K562 (cell line): ENCODE data around the gene PRKCB. TPM values are rescaled to one million over a fixed set of nuclear protein-coding genes. Genes with fewer than 3 reads are reported as not detected.

ENCODE experiments used
- ATAC-seq: fragments of 200-7000 bp; cut with Tn5 transposase; 3 replicates; pipeline ENCODE4 v1.9.1; 2020; ENCODE audit warnings: moderate library complexity
- BruUV-seq: library from RNA; stranded (reverse); fragments of 400-500 nt; replicated peaks from 2 replicates; lab custom pipeline; 2021; lab: Mats Ljungman, UMichigan
- CTCF ChIA-PET: fragments of 300-600 bp; formaldehyde crosslinking; extraction: SDS; loops from one replicate; lab custom pipeline; 2021; ENCODE audit warnings: low intra/inter-chr PET ratio; lab: Yijun Ruan, JAX
- POLR2A ChIA-PET: fragments of 300-600, 350-650 bp; sonication (Branson Sonifier 250); formaldehyde crosslinking; extraction: SDS; loops from one replicate; lab custom pipeline; 2021; ENCODE audit warnings: antibody characterized with exemption, inconsistent platforms; lab: Yijun Ruan, JAX
- DNase-seq, 4 experiments: peaks; one replicate each; pipeline versions ENCODE4 v3.0.0 to v3.0.0-alpha.2; 2011 to 2018; ENCODE audit warnings: low spot score in 3 of 4, mixed read lengths in 3 of 4; ENCODE audit errors: extremely low read depth in 1 of 4
- FAIRE-seq: peaks from 2 replicates; lab custom pipeline; 2011; peaks lifted over from hg19 to GRCh38; lab: Jason Lieb, UNC
- H2AFZ ChIP-seq: 2 replicates; pipeline ENCODE4 v1.6.0; 2011; ENCODE audit warnings: low read depth, low read length, control low read depth, inconsistent platforms
- H3K27ac ChIP-seq: fragments of 200-600 bp; 3 replicates; pipeline ENCODE4 v1.8.0; 2011; ENCODE audit warnings: low read depth, mild to moderate bottlenecking, control low read depth, inconsistent platforms, low read length, moderate library complexity, mixed read lengths; ENCODE audit errors: extremely low read depth
- H3K27me3 ChIP-seq, 2 experiments: fragments of 300-600 bp in 1 of 2; 2 replicates in 1 of 2; 3 replicates in 1 of 2; pipeline versions ENCODE4 v1.6.0 to v1.8.0; 2011; ENCODE audit warnings: inconsistent platforms in 2 of 2, low read length in 2 of 2, mild to moderate bottlenecking in 1 of 2, mixed read lengths in 1 of 2, moderate library complexity in 1 of 2; ENCODE audit not compliant: control insufficient read depth in 2 of 2, insufficient read depth in 2 of 2
- H3K36me3 ChIP-seq: fragments of 300-600 bp; 3 replicates; pipeline ENCODE4 v1.8.0; 2011; ENCODE audit warnings: mild to moderate bottlenecking, low read length, inconsistent platforms; ENCODE audit not compliant: control insufficient read depth, insufficient read depth
- H3K4me1 ChIP-seq, 2 experiments: fragments of 200-600 bp in 1 of 2; replicated peaks in 1 of 2; 2 replicates in 1 of 2; 3 replicates in 1 of 2; pipeline versions ENCODE4 v1.5.1 to v1.8.0; 2011; ENCODE audit warnings: inconsistent platforms in 2 of 2, low read length in 2 of 2, mild to moderate bottlenecking in 1 of 2, mixed read lengths in 1 of 2, moderate library complexity in 1 of 2; ENCODE audit not compliant: control insufficient read depth in 2 of 2, insufficient read depth in 2 of 2
- H3K4me2 ChIP-seq: 2 replicates; pipeline ENCODE4 v1.6.1; 2011; ENCODE audit warnings: low read length, control low read depth, inconsistent platforms, mixed read lengths; ENCODE audit not compliant: insufficient read depth
- H3K4me3 ChIP-seq: fragments of 200-600 bp; sonication (generic), shearing (Covaris generic); 2 replicates; pipeline ENCODE4 v1.5.1; 2016; ENCODE audit warnings: control low read depth, inconsistent platforms
- H3K79me2 ChIP-seq: fragments of 200-600 bp; 3 replicates; pipeline ENCODE4 v1.8.0; 2011; ENCODE audit warnings: low read length, inconsistent platforms; ENCODE audit not compliant: control insufficient read depth, insufficient read depth
- H3K9ac ChIP-seq, 2 experiments: 2 replicates each; pipeline versions ENCODE4 v1.6.0 to v1.6.1; 2011; ENCODE audit warnings: low read depth in 2 of 2, low read length in 2 of 2, control low read depth in 1 of 2, inconsistent platforms in 1 of 2, mild to moderate bottlenecking in 1 of 2, mixed read lengths in 1 of 2; ENCODE audit not compliant: insufficient read depth in 1 of 2
- H3K9me1 ChIP-seq: one replicate; pipeline ENCODE4 v1.6.0; 2011; ENCODE audit warnings: inconsistent platforms, mild to moderate bottlenecking, low read length, moderate library complexity; ENCODE audit not compliant: control insufficient read depth, insufficient read depth
- H3K9me3 ChIP-seq: replicated peaks from 2 replicates; pipeline ENCODE4 v1.5.1; 2011; ENCODE audit warnings: low read depth, low read length, inconsistent platforms; ENCODE audit not compliant: control insufficient read depth, insufficient read depth
- H4K20me1 ChIP-seq: replicated peaks from 2 replicates; pipeline ENCODE4 v1.6.1; 2011; ENCODE audit warnings: low read length, inconsistent platforms, mixed read lengths; ENCODE audit not compliant: control insufficient read depth, insufficient read depth
- ADNP ChIP-seq: fragments of 200-800 bp; sonication (Bioruptor generic); IDR thresholded peaks from 2 replicates; pipeline ENCODE4 v1.6.1; 2016; ENCODE audit warnings: missing genetic modification characterization, missing compliant biosample characterization
- BCOR ChIP-seq: fragments of 450-650 bp; IDR thresholded peaks from 2 replicates; pipeline ENCODE4 v1.6.1; 2016
- KDM1A ChIP-seq, 2 experiments: fragments of 450-650 bp; IDR thresholded peaks; 2 replicates each; pipeline ENCODE4 v1.6.1; 2016; ENCODE audit warnings: mild to moderate bottlenecking in 2 of 2
- RBM25 ChIP-seq: fragments of 200-400 bp; formaldehyde crosslinking; IDR thresholded peaks from 2 replicates; pipeline ENCODE4 v1.6.1; 2018; ENCODE audit warnings: low read length, low read depth, moderate library complexity; ENCODE audit not compliant: severe bottlenecking
- RFX5 ChIP-seq: IDR thresholded peaks from 2 replicates; pipeline ENCODE4 v1.6.1; 2011; ENCODE audit warnings: low read depth, mild to moderate bottlenecking, improper control_type of control experiment, low read length
- SMARCA5 ChIP-seq: fragments of 450-650 bp; IDR thresholded peaks from 2 replicates; pipeline ENCODE4 v1.6.1; 2016
- ZFP36 ChIP-seq: fragments of 150-350 bp; IDR thresholded peaks from 2 replicates; pipeline ENCODE4 v1.6.1; 2018; ENCODE audit warnings: low read length, low read depth; ENCODE audit not compliant: partially characterized antibody
- whole genome bisulfite sequencing: fragments of 100-300 bp; shearing (Covaris generic); methylation state at CpG from one replicate; pipeline ENCODE4 v1.1.6; 2016; ENCODE audit warnings: low coverage, mixed read lengths; ENCODE audit not compliant: insufficient coverage; ENCODE audit errors: missing lambda C conversion rate; 5-methylcytosine and 5-hydroxymethylcytosine counted together
- in situ Hi-C: fragments of 300-500 bp; cut with MboI; formaldehyde crosslinking; loops from 4 replicates; pipeline ENCODE4 v1.15.0; 2018; ENCODE audit warnings: inconsistent platforms, mixed read lengths
- intact Hi-C: fragments of 100-400 bp; cut with micrococcal nuclease; formaldehyde crosslinking; loops from 2 replicates; pipeline ENCODE4 v1.14.2; 2022
- polyA plus RNA-seq, 8 experiments: library from polyadenylated mRNA; depleted of rRNA in 4 of 8; stranded (reverse) in 5 of 8; unstranded in 3 of 8; fragments of >200 nt; fragmentation: Nextera tagmentation in 2 of 8; fragmentation: Illumina TruSeq in 1 of 8; extraction: Ambion mirVana in 2 of 8; extraction: Trizol in 1 of 8; gene quantifications; 2 replicates each; pipeline versions ENCODE4 v1.2.1 to v1.2.3, GENCODE V29; 2011 to 2014; ENCODE audit warnings: inconsistent platforms in 1 of 8, missing spikeins in 1 of 8
- total RNA-seq, 7 experiments: library from RNA; depleted of rRNA in 6 of 7; stranded (reverse); fragments of >200 nt in 6 of 7; fragmentation: Illumina TruSeq in 2 of 7; extraction: Trizol in 2 of 7; gene quantifications; 2 replicates each; pipeline versions ENCODE4 v1.2.1 to v1.2.3, GENCODE V29; 2011 to 2021; ENCODE audit warnings: low replicate concordance in 1 of 7
- TF ChIP-seq, protein P1 (sequence below): IDR thresholded peaks from 2 replicates; pipeline ENCODE4 v1.6.1; 2011; ENCODE audit not compliant: insufficient read length; ENCODE audit errors: extremely low read depth

The PRKCB gene
- total and polyA plus RNA-seq, 9 of the 15 experiments (the other 6 are each of a cell fraction or from before 2014, with no cell fraction given) = 49.9 to 276 (median 148) TPM

DNA sequence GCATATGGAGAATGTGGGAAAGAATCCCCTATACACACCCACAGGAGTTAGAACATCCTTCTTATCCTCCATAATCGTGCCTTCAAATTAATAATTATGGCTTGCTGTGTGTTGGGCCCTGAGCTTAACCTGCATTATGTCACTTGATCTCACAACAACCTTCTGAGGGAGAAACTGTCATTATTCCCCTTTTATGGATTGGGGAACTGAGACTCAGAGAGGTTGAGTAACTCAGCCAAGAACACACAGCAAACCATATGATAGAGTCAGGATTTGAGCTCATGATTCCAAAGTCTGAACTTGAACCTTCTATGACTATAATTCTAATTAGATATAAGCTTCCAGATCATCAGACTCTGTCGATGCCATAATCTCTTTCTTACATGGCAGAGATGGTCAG lies 306.1 kb downstream of the PRKCB start:
- H3K4me1 ChIP-seq = peaks cover 3 to 4% of the 10 kb centered on the region in 2 experiments; a peak in 2 of 5 replicates
- no peaks in the 10 kb centered on the region for H4K20me1 ChIP-seq
- intact Hi-C loops = no loop called here
- ATAC-seq (no peak), FAIRE-seq (no peak), DNase-seq (no peak)
- H3K4me2 ChIP-seq = no peak overlapping the region
- in situ Hi-C loops = no loop called here
- H3K36me3 ChIP-seq = peaks cover 86% of the 10 kb centered on the region
- TF ChIP-seq RBM25 (peak; percentile 96), RFX5 (no peak), KDM1A (IDR thresholded peaks at IDR 0.05) (peak in 1 of 2 experiments; percentile 51; a peak in 2 of 4 replicates), ADNP (tag) (peak; percentile 52; the same call in 1 of the 2 replicates), SMARCA5 (0 out of 2 replicates have a peak, but pooled peaks have one; percentile 17), BCOR (peak; percentile 92), ZFP36 (peak; percentile 75)
- TF ChIP-seq, protein P1, sequence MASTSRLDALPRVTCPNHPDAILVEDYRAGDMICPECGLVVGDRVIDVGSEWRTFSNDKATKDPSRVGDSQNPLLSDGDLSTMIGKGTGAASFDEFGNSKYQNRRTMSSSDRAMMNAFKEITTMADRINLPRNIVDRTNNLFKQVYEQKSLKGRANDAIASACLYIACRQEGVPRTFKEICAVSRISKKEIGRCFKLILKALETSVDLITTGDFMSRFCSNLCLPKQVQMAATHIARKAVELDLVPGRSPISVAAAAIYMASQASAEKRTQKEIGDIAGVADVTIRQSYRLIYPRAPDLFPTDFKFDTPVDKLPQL = no peak
- H3K9me3 ChIP-seq = no peaks in the 10 kb centered on the region
- ChIA-PET CTCF (no interaction called here), POLR2A (interaction anchor here (0.6 to 1.2 kb wide), 2 partner anchors 8 to 241 kb away, joined by 3 read pairs; no protein-coding TSS in a partner anchor)
- peaks cover 5% of the 10 kb centered on the region; the same call in 2 of the 3 replicates for H3K79me2 ChIP-seq
- H3K9ac ChIP-seq = no peak overlapping the region
- no peak overlapping the region for H3K4me3 ChIP-seq
- no peak overlapping the region for H3K27ac ChIP-seq
- WGBS = 94% methylated on average over 2 of the region's 2 CpGs
- H3K9me1 ChIP-seq = no peaks in the 10 kb centered on the region
- H3K27me3 ChIP-seq = no peaks in the 10 kb centered on the region
- no TSS peak for BruUV-seq
- no peak overlapping the region for H2AFZ ChIP-seq
